Lung (tissue), 12 donors: ENCODE data around the gene GAB2. TPM values are rescaled to one million over a fixed set of nuclear protein-coding genes. Genes with fewer than 3 reads are reported as not detected.
A peak's percentile ranks its signal among the peaks of the same experiment; 100 is the strongest.

ENCODE experiments used
- ATAC-seq: fragments of 200-7000 bp; cut with Tn5 transposase; one replicate; pipeline ENCODE4 v1.9.1; 2020; ENCODE audit warnings: moderate number of reproducible peaks; ENCODE audit not compliant: insufficient read depth, low FRiP score
- DNase-seq, 3 donors: peaks; one replicate each; pipeline ENCODE4 v3.0.0-alpha.2; 2013 to 2017
- H3K27ac ChIP-seq, 2 donors: one replicate each; pipeline ENCODE4 v1.5.1; 2013; ENCODE audit warnings: mild to moderate bottlenecking in 2 of 2, moderate library complexity in 2 of 2, control low read depth in 1 of 2, inconsistent platforms in 1 of 2, low read depth in 1 of 2, low read length in 1 of 2
- H3K27me3 ChIP-seq, 3 donors: one replicate each; pipeline ENCODE4 v1.5.1; 2013; ENCODE audit warnings: low read length in 2 of 3; ENCODE audit not compliant: control insufficient read depth in 3 of 3, insufficient read depth in 3 of 3
- H3K36me3 ChIP-seq, 4 donors: one replicate each; pipeline ENCODE4 v1.5.1; 2013; ENCODE audit warnings: low read length in 4 of 4, mild to moderate bottlenecking in 1 of 4, moderate library complexity in 1 of 4; ENCODE audit not compliant: control insufficient read depth in 4 of 4, insufficient read depth in 4 of 4
- H3K4me1 ChIP-seq, 5 donors: one replicate each; pipeline ENCODE4 v1.5.1; 2013; ENCODE audit warnings: low read length in 5 of 5, mild to moderate bottlenecking in 2 of 5, moderate library complexity in 1 of 5; ENCODE audit not compliant: control insufficient read depth in 5 of 5, insufficient read depth in 5 of 5
- H3K4me3 ChIP-seq: one replicate; pipeline ENCODE4 v1.5.1; 2013; ENCODE audit warnings: mild to moderate bottlenecking, control low read depth, moderate library complexity
- H3K9ac ChIP-seq, 2 donors: one replicate each; pipeline ENCODE4 v1.5.1; 2013; ENCODE audit warnings: low read length in 2 of 2, control low read depth in 1 of 2; ENCODE audit not compliant: insufficient read depth in 1 of 2
- H3K9me3 ChIP-seq, 4 donors: one replicate each; pipeline ENCODE4 v1.5.1; 2013; ENCODE audit warnings: low read length in 3 of 4, mild to moderate bottlenecking in 1 of 4, moderate library complexity in 1 of 4; ENCODE audit not compliant: control insufficient read depth in 4 of 4, insufficient read depth in 3 of 4
- CTCF ChIP-seq: IDR thresholded peaks from 2 replicates; pipeline ENCODE4 v1.5.1; 2012; ENCODE audit warnings: mild to moderate bottlenecking; ENCODE audit errors: control extremely low read depth, extremely low read depth
- WGBS, 2 donors: extraction: QIAGEN DNeasy Blood & Tissue Kit; methylation state at CpG; one replicate each; pipeline ENCODE4 v1.1.7; 2013; 5-methylcytosine and 5-hydroxymethylcytosine counted together
- polyA plus RNA-seq, 2 donors: library from polyadenylated mRNA; stranded (reverse); fragments of 200-250 nt; gene quantifications; one replicate each; pipeline ENCODE4 v1.2.1, GENCODE V29; 2013
- total RNA-seq, 2 donors: library from RNA; depleted of rRNA in 1 of 2; stranded (reverse); fragments of >200 nt in 1 of 2; gene quantifications; one replicate each; pipeline ENCODE4 v1.2.1, GENCODE V29; 2014 to 2021
- donor health status: control.
- donor health status: control.
- donor health status: Bipolar disorder and iron deficiency.
- donor health status: healthy.
- donor health status: DM: yes; HTN: yes; CAD: no.

Gene GAB2
- total and polyA plus RNA-seq, 4 donors = 17.8 to 47.9 (median 23.1) TPM

DNA sequence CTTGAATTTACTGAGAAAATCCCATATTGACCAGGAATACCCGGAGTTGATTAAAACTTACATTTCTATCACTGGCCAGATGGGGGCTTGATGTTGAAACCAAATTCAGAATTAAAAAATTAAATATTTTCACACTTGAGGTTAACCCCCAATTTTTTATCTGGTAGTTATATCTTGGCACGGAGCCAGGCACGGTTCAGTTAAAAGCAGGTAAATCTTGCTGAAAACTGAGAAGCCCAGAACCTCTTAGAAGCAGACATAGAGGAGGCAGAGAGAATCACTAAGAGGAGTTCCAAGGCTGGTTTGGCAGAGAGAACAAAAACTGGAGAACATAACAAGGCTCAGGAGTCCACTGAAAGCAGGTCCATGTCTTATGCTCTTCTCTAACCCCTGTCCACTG is 151.2 kb downstream of the GAB2 start:
- Histone ChIP-seq H3K4me3 (no peak overlapping the region), H3K27ac (no peak overlapping the region), H3K9ac (no peak overlapping the region)

GRCh38 chr11:78265326-78265725 is 152.3 kb downstream of the GAB2 start:
- no peak for ATAC-seq
- DNase-seq = no peak
- no peak for TF ChIP-seq CTCF
- no peaks in the 10 kb centered on the region for H3K36me3 ChIP-seq
- no peak overlapping the region for H3K27ac ChIP-seq
- H3K4me1 ChIP-seq = peaks cover 0 to 37% (median 7%) of the 10 kb centered on the region in 5 donors
- 52 to 67% methylated on average over 3 of the region's 3 CpGs for WGBS, 2 donors
- no peaks in the 10 kb centered on the region for H3K27me3 ChIP-seq
- no peak overlapping the region for H3K9ac ChIP-seq
- H3K4me3 ChIP-seq = no peak overlapping the region
- no peaks in the 10 kb centered on the region for H3K9me3 ChIP-seq

More for the DNA sequence above, 151.2 kb downstream of the GAB2 start:
- peak in 2 of 3 donors; percentile 14 to 45 for DNase-seq
- ATAC-seq = no peak
- TF ChIP-seq CTCF = no peak
- Histone ChIP-seq H3K36me3 (no peaks in the 10 kb centered on the region), H3K4me1 (peaks cover 0 to 27% (median 5%) of the 10 kb centered on the region in 5 donors), H3K27me3 (no peaks in the 10 kb centered on the region), H3K9me3 (no peaks in the 10 kb centered on the region)
- 57 to 66% methylated on average over 3 of the region's 3 CpGs for WGBS, 2 donors

- Histone ChIP-seq H3K9me3 (no peaks in the 10 kb centered on the region), H3K27ac (no peak overlapping the region), H3K36me3 (no peaks in the 10 kb centered on the region), H3K4me3 (no peak overlapping the region), H3K9ac (no peak overlapping the region), H3K27me3 (no peaks in the 10 kb centered on the region), H3K4me1 (peaks cover 0 to 34% (median 8%) of the 10 kb centered on the region in 5 donors)
- ATAC-seq (no peak), DNase-seq (peak; percentile 51 to 87 (median 83))
- no peak for TF ChIP-seq CTCF
These were observed 154.9 kb downstream of the GAB2 start for GRCh38 chr11:78262691-78263090.

- no peak for ATAC-seq
- no peak for TF ChIP-seq CTCF
- WGBS, 2 donors = 91 to 93% methylated on average over 5 of the region's 5 CpGs
- Histone ChIP-seq H3K4me1 (peaks cover 0 to 35% (median 9%) of the 10 kb centered on the region in 5 donors), H3K9ac (no peak overlapping the region), H3K27ac (no peak overlapping the region), H3K36me3 (no peaks in the 10 kb centered on the region), H3K9me3 (no peaks in the 10 kb centered on the region), H3K4me3 (no peak overlapping the region), H3K27me3 (no peaks in the 10 kb centered on the region)
- DNase-seq = no peak
These were observed 155.4 kb downstream of the GAB2 start for GRCh38 chr11:78262238-78262637.
